SU-DHL-6 (cell line): ENCODE data around the gene SETD1B.
A peak's percentile ranks its signal among the peaks of the same experiment; 100 is the strongest.

Experiments used
- H2AFZ ChIP-seq: fragments of 200-600 bp; sonication (generic); 2 replicates; pipeline ENCODE4 v1.6.1; 2014; ENCODE audit warnings: low read depth, mild to moderate bottlenecking, moderate library complexity, mixed read lengths, antibody characterized with exemption, low read length; ENCODE audit not compliant: severe bottlenecking
- H3F3A ChIP-seq: fragments of 200-600 bp; shearing (Covaris generic); 2 replicates; pipeline ENCODE4 v1.6.0; 2016; ENCODE audit warnings: antibody characterized with exemption, mild to moderate bottlenecking; ENCODE audit not compliant: insufficient read depth
- H3K27ac ChIP-seq: fragments of 200-600 bp; sonication (generic); 2 replicates; pipeline ENCODE4 v1.5.1; 2016; ENCODE audit warnings: low read depth, mild to moderate bottlenecking, low read length, moderate library complexity, mixed read lengths
- H3K27me3 ChIP-seq: fragments of 200-600 bp; sonication (generic), shearing (Covaris generic); 2 replicates; pipeline ENCODE4 v1.6.0; 2014; ENCODE audit warnings: mild to moderate bottlenecking, low read length
- H3K36me3 ChIP-seq: fragments of 200-600 bp; sonication (generic); 2 replicates; pipeline ENCODE4 v1.6.1; 2014; ENCODE audit warnings: mild to moderate bottlenecking, low read length, mixed read lengths
- H3K4me2 ChIP-seq: fragments of 300-600, 200-600 bp; shearing (Covaris generic), sonication (generic); 2 replicates; pipeline ENCODE4 v1.6.0; 2014; ENCODE audit warnings: low read length, low read depth, mild to moderate bottlenecking; ENCODE audit not compliant: poor library complexity, severe bottlenecking
- H3K4me3 ChIP-seq: fragments of 200-600 bp; sonication (generic); 2 replicates; pipeline ENCODE4 v1.5.1; 2014; ENCODE audit warnings: antibody characterized with exemption, low read length, mild to moderate bottlenecking, mixed read lengths; ENCODE audit not compliant: insufficient read depth, poor library complexity, severe bottlenecking
- H3K79me2 ChIP-seq: fragments of 200-600 bp; sonication (generic); 2 replicates; pipeline ENCODE4 v1.6.1; 2014; ENCODE audit warnings: mild to moderate bottlenecking, low read length, moderate library complexity; ENCODE audit not compliant: insufficient read depth
- H3K9ac ChIP-seq: fragments of 200-600 bp; sonication (generic); 2 replicates; pipeline ENCODE4 v1.7.0; 2014; ENCODE audit warnings: mild to moderate bottlenecking, low read length
- H3K9me2 ChIP-seq: fragments of 200-600 bp; sonication (generic); replicated peaks from 2 replicates; pipeline ENCODE4 v1.6.1; 2014; ENCODE audit warnings: low read length; ENCODE audit not compliant: insufficient read depth
- H3K9me3 ChIP-seq: fragments of 200-600 bp; sonication (generic); 2 replicates; pipeline ENCODE4 v1.6.1; 2014; ENCODE audit warnings: low read length, mixed read lengths; ENCODE audit not compliant: insufficient read depth
- H4K20me1 ChIP-seq: fragments of 200-600 bp; sonication (generic); 2 replicates; pipeline ENCODE4 v1.6.1; 2014; ENCODE audit warnings: low read depth, mild to moderate bottlenecking, antibody characterized with exemption, low read length, moderate library complexity, mixed read lengths
- EZH2phosphoT487 ChIP-seq: fragments of 200-600 bp; sonication (generic), shearing (Covaris generic); conservative IDR thresholded peaks from 2 replicates; pipeline ENCODE4 v1.6.1; 2018; ENCODE audit warnings: mild to moderate bottlenecking, antibody characterized with exemption, low read length, moderate library complexity, mixed read lengths
- TF ChIP-seq, protein P1 (sequence below): fragments of 200-600 bp; sonication (generic); IDR thresholded peaks from one replicate; pipeline ENCODE4 v1.5.1; 2017; ENCODE audit warnings: antibody characterized with exemption, mild to moderate bottlenecking, low read length, moderate library complexity; ENCODE audit not compliant: insufficient read depth, poor library complexity, severe bottlenecking

SETD1B gene

DNA sequence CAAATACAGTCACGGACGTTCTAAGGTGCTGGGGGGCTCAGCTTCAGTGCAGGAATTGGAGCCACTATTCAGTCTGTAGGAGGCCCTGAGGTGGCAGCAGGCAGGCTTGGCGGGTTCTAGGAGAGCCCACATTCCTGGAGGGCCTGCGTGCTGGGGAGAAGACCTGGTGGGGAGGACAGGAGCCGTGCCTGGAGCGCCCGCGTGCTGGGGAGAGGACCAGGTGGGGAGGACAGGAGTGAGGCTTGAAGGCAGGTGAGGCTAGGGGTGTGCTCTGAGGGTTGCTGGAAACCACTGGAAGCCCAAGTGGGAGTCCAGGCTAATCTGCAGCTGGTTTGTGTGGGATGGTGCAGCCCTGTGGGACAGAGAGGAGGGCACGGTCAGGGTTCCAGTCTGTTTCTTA is 33.4 kb upstream of the SETD1B start:
- Histone ChIP-seq H2AFZ (no peak overlapping the region), H3K9me3 (no peaks in the 10 kb centered on the region), H3F3A (no peaks in the 10 kb centered on the region), H3K27ac (no peak overlapping the region), H4K20me1 (no peaks in the 10 kb centered on the region), H3K9me2 (no peaks in the 10 kb centered on the region), H3K79me2 (no peaks in the 10 kb centered on the region), H3K36me3 (no peaks in the 10 kb centered on the region), H3K27me3 (no peaks in the 10 kb centered on the region), H3K9ac (no peak overlapping the region), H3K4me3 (no peak overlapping the region), H3K4me2 (no peak overlapping the region)
- no peak for TF ChIP-seq EZH2phosphoT487
- TF ChIP-seq, protein P1, sequence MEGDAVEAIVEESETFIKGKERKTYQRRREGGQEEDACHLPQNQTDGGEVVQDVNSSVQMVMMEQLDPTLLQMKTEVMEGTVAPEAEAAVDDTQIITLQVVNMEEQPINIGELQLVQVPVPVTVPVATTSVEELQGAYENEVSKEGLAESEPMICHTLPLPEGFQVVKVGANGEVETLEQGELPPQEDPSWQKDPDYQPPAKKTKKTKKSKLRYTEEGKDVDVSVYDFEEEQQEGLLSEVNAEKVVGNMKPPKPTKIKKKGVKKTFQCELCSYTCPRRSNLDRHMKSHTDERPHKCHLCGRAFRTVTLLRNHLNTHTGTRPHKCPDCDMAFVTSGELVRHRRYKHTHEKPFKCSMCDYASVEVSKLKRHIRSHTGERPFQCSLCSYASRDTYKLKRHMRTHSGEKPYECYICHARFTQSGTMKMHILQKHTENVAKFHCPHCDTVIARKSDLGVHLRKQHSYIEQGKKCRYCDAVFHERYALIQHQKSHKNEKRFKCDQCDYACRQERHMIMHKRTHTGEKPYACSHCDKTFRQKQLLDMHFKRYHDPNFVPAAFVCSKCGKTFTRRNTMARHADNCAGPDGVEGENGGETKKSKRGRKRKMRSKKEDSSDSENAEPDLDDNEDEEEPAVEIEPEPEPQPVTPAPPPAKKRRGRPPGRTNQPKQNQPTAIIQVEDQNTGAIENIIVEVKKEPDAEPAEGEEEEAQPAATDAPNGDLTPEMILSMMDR = no peak

DNA sequence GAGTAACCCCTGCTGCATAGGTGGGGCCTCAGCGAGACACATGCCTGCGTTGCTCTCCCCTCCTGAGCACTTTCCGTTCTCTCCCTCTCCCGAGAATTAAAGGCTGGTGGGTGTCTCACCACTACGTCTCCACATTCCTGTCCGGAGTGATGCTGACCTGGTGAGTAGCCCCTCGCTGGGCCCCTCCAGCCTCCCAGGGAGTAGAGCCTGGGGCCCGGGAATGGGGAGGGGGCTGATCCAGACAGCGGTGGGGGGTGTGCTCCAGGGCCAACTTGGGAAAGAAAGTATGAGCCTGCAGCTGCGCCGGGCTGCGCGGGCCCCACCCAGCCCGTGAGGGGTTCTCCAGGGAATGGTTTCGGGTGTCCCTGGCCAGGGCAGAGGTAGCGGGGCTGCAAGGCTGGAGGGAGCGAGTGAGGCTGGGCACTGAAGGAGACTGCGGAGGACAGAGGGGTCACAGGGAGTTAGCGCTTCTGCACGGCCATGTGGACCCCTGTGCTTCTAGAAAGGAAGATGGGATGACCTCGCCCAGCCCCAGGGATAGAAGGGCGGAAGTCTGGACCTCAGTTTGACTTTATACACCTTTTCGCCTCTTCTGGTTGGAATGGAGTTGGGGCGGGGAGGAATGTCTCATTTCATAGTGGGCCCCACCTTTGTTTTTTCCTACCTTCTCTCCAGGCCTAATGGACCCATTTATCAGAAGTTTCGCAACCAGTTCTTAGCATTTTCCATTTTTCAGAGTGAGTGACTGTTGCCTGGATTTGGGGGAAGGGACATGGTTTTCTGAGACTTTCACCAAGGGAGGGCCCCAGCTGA is 32.8 kb upstream of the SETD1B start:
- Histone ChIP-seq H3K4me3 (no peak overlapping the region), H3K9me3 (no peaks in the 10 kb centered on the region), H4K20me1 (no peaks in the 10 kb centered on the region), H3K4me2 (no peak overlapping the region), H3K9me2 (no peaks in the 10 kb centered on the region), H3K79me2 (no peaks in the 10 kb centered on the region), H3K36me3 (no peaks in the 10 kb centered on the region), H3K27ac (no peak overlapping the region), H2AFZ (no peak overlapping the region), H3K27me3 (no peaks in the 10 kb centered on the region), H3F3A (no peaks in the 10 kb centered on the region), H3K9ac (no peak overlapping the region)
- TF ChIP-seq, protein P1 = no peak
- no peak for TF ChIP-seq EZH2phosphoT487

DNA sequence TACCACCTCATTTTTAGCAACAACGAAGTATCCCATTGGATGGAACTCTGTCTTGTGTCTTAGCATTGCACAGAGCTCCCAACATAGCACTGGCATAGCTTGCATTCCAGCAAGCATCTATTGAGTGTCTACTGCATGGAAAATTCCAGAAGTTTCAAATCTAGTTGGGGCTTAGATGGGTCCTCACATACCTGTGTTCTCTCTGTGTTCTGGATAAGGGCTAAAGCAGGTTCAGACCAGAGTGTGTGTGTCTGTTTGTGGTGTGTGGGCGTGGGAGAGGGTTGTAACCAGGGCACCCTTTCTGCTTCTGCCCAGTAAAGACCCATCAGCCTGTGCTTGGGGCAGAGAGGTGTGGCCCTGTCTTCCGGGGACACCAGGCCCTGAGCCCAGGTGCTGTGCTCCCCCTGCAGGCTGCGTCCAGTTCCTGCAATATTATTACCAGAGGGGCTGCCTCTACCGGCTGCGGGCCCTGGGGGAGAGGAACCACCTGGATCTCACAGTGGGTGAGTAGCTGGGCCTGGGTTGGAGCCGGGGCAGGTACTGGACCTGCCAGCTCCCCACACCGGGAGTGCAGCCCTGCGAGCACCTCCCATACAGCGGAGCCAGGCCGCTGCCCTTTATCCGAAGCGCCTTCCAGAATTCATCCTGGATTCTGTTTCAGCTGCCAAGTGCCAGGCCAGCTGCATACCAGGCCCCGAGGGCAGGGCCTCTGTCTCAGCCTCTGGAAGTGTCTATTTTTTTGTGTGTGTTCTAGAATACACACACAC is 30.6 kb upstream of the SETD1B start:
- H3K9me2 ChIP-seq = no peaks in the 10 kb centered on the region
- no peaks in the 10 kb centered on the region for H3K36me3 ChIP-seq
- H3K4me3 ChIP-seq = no peak overlapping the region
- no peak for TF ChIP-seq EZH2phosphoT487
- TF ChIP-seq, protein P1 = peak; percentile 90
- no peaks in the 10 kb centered on the region for H4K20me1 ChIP-seq
- no peaks in the 10 kb centered on the region for H3K9me3 ChIP-seq
- peak overlapping the region; percentile 25; the same call in 1 of the 2 replicates for H3K9ac ChIP-seq
- H3K27ac ChIP-seq = 0 out of 2 replicates have a peak overlapping the region, but pooled peaks have one; percentile 20
- no peaks in the 10 kb centered on the region for H3K79me2 ChIP-seq
- H3K4me2 ChIP-seq = peak overlapping the region; percentile 17
- H3F3A ChIP-seq = peaks cover 6% of the 10 kb centered on the region
- H3K27me3 ChIP-seq = no peaks in the 10 kb centered on the region
- H2AFZ ChIP-seq = peak overlapping the region; percentile 82
